Smooth muscle cell (in vitro differentiated cells): Measurements from ENCODE around the gene FGF14. TPM values are rescaled to one million over a fixed set of nuclear protein-coding genes. Genes with fewer than 3 reads are reported as not detected.
"Not testable (repeated sequence)": the region's sequence is repeated elsewhere in the genome, so short reads cannot be mapped to it uniquely, and the experiment has no call there.

Experiments used
- DNase-seq: peaks from one replicate; lab custom pipeline; 2025; ENCODE audit not compliant: unreplicated experiment; lab: John Stamatoyannopoulos, UW
- H2AFZ ChIP-seq: fragments of 200-600 bp; sonication (generic); 2 replicates; pipeline ENCODE4 v1.6.0; 2016; ENCODE audit warnings: antibody characterized with exemption, low read depth, mild to moderate bottlenecking
- H3F3A ChIP-seq: fragments of 200-600 bp; sonication (generic); 2 replicates; pipeline ENCODE4 v1.6.0; 2017; ENCODE audit warnings: antibody characterized with exemption, low read depth
- H3K27ac ChIP-seq: fragments of 200-600 bp; sonication (generic); 2 replicates; pipeline ENCODE4 v1.5.1; 2016; ENCODE audit warnings: low read depth, mild to moderate bottlenecking
- H3K27me3 ChIP-seq: fragments of 200-600 bp; sonication (generic); 2 replicates; pipeline ENCODE4 v1.6.1; 2016; ENCODE audit warnings: low read depth, mild to moderate bottlenecking
- H3K36me3 ChIP-seq: fragments of 200-600 bp; sonication (generic); 2 replicates; pipeline ENCODE4 v1.5.1; 2016; ENCODE audit warnings: low read depth
- H3K4me1 ChIP-seq: fragments of 200-600 bp; sonication (generic); 2 replicates; pipeline ENCODE4 v1.5.1; 2016; ENCODE audit warnings: low read depth
- H3K4me2 ChIP-seq: fragments of 200-600 bp; sonication (generic); 2 replicates; pipeline ENCODE4 v1.6.0; 2016; ENCODE audit warnings: mild to moderate bottlenecking
- H3K4me3 ChIP-seq: fragments of 200-600 bp; sonication (generic); 2 replicates; pipeline ENCODE4 v1.5.1; 2016; ENCODE audit warnings: mild to moderate bottlenecking
- H3K79me2 ChIP-seq: fragments of 200-600 bp; sonication (generic); 2 replicates; pipeline ENCODE4 v1.6.0; 2016; ENCODE audit warnings: low read depth, mild to moderate bottlenecking
- H3K9ac ChIP-seq: fragments of 200-600 bp; sonication (generic); 2 replicates; pipeline ENCODE4 v1.6.0; 2016; ENCODE audit warnings: low read depth
- H3K9me3 ChIP-seq: fragments of 200-600 bp; sonication (generic); replicated peaks from 2 replicates; pipeline ENCODE4 v1.5.1; 2016; ENCODE audit warnings: low read depth
- H4K20me1 ChIP-seq: fragments of 200-600 bp; sonication (generic); 2 replicates; pipeline ENCODE4 v1.6.0; 2016; ENCODE audit warnings: low read depth
- CTCF ChIP-seq: fragments of 200-600 bp; sonication (generic); IDR thresholded peaks from 2 replicates; pipeline ENCODE4 v1.5.1; 2017; ENCODE audit warnings: borderline replicate concordance, mild to moderate bottlenecking, antibody characterized with exemption; ENCODE audit not compliant: insufficient read depth, poor library complexity, severe bottlenecking
- WGBS: methylation state at CpG from one replicate; pipeline ENCODE4 v1.1.7; 2016; ENCODE audit warnings: low lambda C conversion rate; 5-methylcytosine and 5-hydroxymethylcytosine counted together
- polyA plus RNA-seq: library from polyadenylated mRNA; unstranded; fragments of >200 nt; fragmentation: Nextera tagmentation; extraction: Ambion mirVana; gene quantifications from 2 replicates; pipeline ENCODE4 v1.2.1, GENCODE V29; 2016
- total RNA-seq: library from RNA; depleted of rRNA; stranded (reverse); fragments of >200 nt; gene quantifications from 2 replicates; pipeline ENCODE4 v1.2.3, GENCODE V29; 2014

The FGF14 gene
- total and polyA plus RNA-seq, 2 experiments from 2014 or later = 0.23 TPM; not detected in 1

DNA sequence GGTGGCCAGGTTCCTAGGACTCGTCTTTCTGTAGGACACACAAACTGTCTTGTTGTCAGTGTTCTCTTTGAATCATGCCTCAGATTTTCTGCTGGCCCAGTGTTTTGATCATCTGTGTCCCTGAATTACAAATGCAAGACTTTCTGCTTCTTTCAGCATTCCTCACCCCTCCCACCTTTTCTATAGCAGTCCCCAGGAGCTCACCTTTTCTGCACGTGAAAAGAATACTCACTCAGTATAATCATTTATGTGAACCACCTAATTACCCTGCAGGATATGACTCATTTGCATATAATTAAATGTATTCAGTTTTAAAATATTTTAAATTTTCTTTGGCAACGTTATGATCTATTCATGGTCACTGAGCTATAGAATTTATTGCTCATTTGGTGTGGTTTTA, 560.1 kb downstream of the FGF14 start:
- no peaks in the 10 kb centered on the region for H3F3A ChIP-seq
- no peak overlapping the region for H3K4me3 ChIP-seq
- H4K20me1 ChIP-seq = no peaks in the 10 kb centered on the region
- no peak overlapping the region for H3K9ac ChIP-seq
- no peak for TF ChIP-seq CTCF
- H3K27ac ChIP-seq = no peak overlapping the region
- H3K4me1 ChIP-seq = peaks cover 10% of the 10 kb centered on the region
- H3K36me3 ChIP-seq = no peaks in the 10 kb centered on the region
- no peaks in the 10 kb centered on the region for H3K79me2 ChIP-seq
- H2AFZ ChIP-seq = no peak overlapping the region
- no peaks in the 10 kb centered on the region for H3K9me3 ChIP-seq
- no peaks in the 10 kb centered on the region for H3K27me3 ChIP-seq
- no peak overlapping the region for H3K4me2 ChIP-seq
- WGBS = 40% methylated on average over 3 of the region's 3 CpGs
- DNase-seq = no peak

- Histone ChIP-seq H4K20me1 (no peaks in the 10 kb centered on the region), H3K4me2 (no peak overlapping the region), H3F3A (no peaks in the 10 kb centered on the region), H2AFZ (no peak overlapping the region), H3K9me3 (no peaks in the 10 kb centered on the region), H3K4me3 (no peak overlapping the region), H3K79me2 (no peaks in the 10 kb centered on the region), H3K27me3 (no peaks in the 10 kb centered on the region), H3K9ac (no peak overlapping the region), H3K27ac (no peak overlapping the region), H3K4me1 (no peaks in the 10 kb centered on the region), H3K36me3 (no peaks in the 10 kb centered on the region)
- no peak for DNase-seq
- no peak for TF ChIP-seq CTCF
- 64% methylated on average over 2 of the region's 2 CpGs for WGBS
These were observed 563.5 kb downstream of the FGF14 start for GRCh38 chr13:101838323-101838722.

GRCh38 chr13:101837778-101838177, 564.1 kb downstream of the FGF14 start:
- DNase-seq, H4K20me1 ChIP-seq, H3K4me1 ChIP-seq, H3F3A ChIP-seq, H3K27me3 ChIP-seq, H3K79me2 ChIP-seq, H3K4me2 ChIP-seq, H3K9ac ChIP-seq, H3K9me3 ChIP-seq, H3K36me3 ChIP-seq, H3K4me3 ChIP-seq, H2AFZ ChIP-seq, H3K27ac ChIP-seq: not testable (repeated sequence)
- 78% methylated on average over 4 of the region's 4 CpGs for WGBS

GRCh38 chr13:101837288-101837687, 564.6 kb downstream of the FGF14 start:
- no peak overlapping the region for H3K4me3 ChIP-seq
- no peaks in the 10 kb centered on the region for H3K9me3 ChIP-seq
- no peaks in the 10 kb centered on the region for H4K20me1 ChIP-seq
- H2AFZ ChIP-seq = no peak overlapping the region
- no peaks in the 10 kb centered on the region for H3K36me3 ChIP-seq
- H3K79me2 ChIP-seq = no peaks in the 10 kb centered on the region
- no peaks in the 10 kb centered on the region for H3K27me3 ChIP-seq
- no peak overlapping the region for H3K4me2 ChIP-seq
- WGBS = 78% methylated on average over 2 of the region's 2 CpGs
- no peak overlapping the region for H3K9ac ChIP-seq
- H3F3A ChIP-seq = no peaks in the 10 kb centered on the region
- no peak for DNase-seq
- no peak overlapping the region for H3K27ac ChIP-seq
- H3K4me1 ChIP-seq = no peaks in the 10 kb centered on the region
- no peak for TF ChIP-seq CTCF
